Dermis blood vessel endothelial cell (primary cell): Measurements from ENCODE around the gene SMIM36. TPM values are rescaled to one million over a fixed set of nuclear protein-coding genes. Genes with fewer than 3 reads are reported as not detected.
"Not testable (repeated sequence)": the region's sequence is repeated elsewhere in the genome, so short reads cannot be mapped to it uniquely, and the experiment has no call there.

Experiments
- DNase-seq: peaks from one replicate; pipeline ENCODE4 v3.0.0; 2010
- total RNA-seq: library from RNA; depleted of rRNA; stranded (reverse); fragments of >200 nt; gene quantifications from 2 replicates; pipeline ENCODE4 v1.2.3, GENCODE V29; 2014

Gene SMIM36
- total RNA-seq, 1 donor from 2014 or later: not detected

GRCh38 chr17:55411463-55411855, 99.8 kb downstream of the SMIM36 start:
- DNase-seq: no peak

- DNase-seq: no peak
Measured at GRCh38 chr17:55410722-55411462, 100.4 kb downstream of the SMIM36 start.

- DNase-seq: no peak
Measured at GRCh38 chr17:55409030-55409800, 102.0 kb downstream of the SMIM36 start.

- no peak for DNase-seq
Measured at GRCh38 chr17:55407641-55408566, 103.3 kb downstream of the SMIM36 start.

- DNase-seq: no peak
Measured at GRCh38 chr17:55405600-55405999, 105.7 kb downstream of the SMIM36 start.

GRCh38 chr17:55404197-55404596, 107.1 kb downstream of the SMIM36 start:
- DNase-seq: not testable (repeated sequence)

GRCh38 chr17:55402374-55402773, 108.9 kb downstream of the SMIM36 start:
- peak; percentile 10 for DNase-seq

Other genes with a start within 250 kb of the SMIM36 start
- gene HLF, start 246.5 kb downstream of the SMIM36 start, total RNA-seq: 0.05 TPM in 1 of 2 replicates, not detected in the other
- gene MMD, start 89.6 kb downstream of the SMIM36 start, total RNA-seq: 11.8 and 16.2 TPM in 2 replicates
- gene TMEM100, start 211.4 kb upstream of the SMIM36 start, total RNA-seq: 7.3 and 8.0 TPM in 2 replicates
- 40.2 and 44.1 TPM in 2 replicates for gene PCTP, start 239.6 kb upstream of the SMIM36 start, total RNA-seq